Neural progenitor cell (in vitro differentiated cells): ENCODE measurements around the gene SYTL1.

Source experiments
- CTCF ChIP-seq: fragments of 200-600 bp; sonication (generic); IDR thresholded peaks from 2 replicates; pipeline ENCODE4 v1.5.1; 2017; ENCODE audit warnings: antibody characterized with exemption, mild to moderate bottlenecking
- EZH2 ChIP-seq: fragments of 200-600 bp; sonication (generic); IDR thresholded peaks from 2 replicates; pipeline ENCODE4 v1.6.1; 2017; ENCODE audit warnings: antibody characterized with exemption, mild to moderate bottlenecking, moderate library complexity
- EZH2phosphoT487 ChIP-seq: fragments of 200-600 bp; sonication (generic); IDR thresholded peaks from 2 replicates; pipeline ENCODE4 v1.6.1; 2017; ENCODE audit warnings: antibody characterized with exemption

GRCh38 chr1:27301052-27301422, 40.8 kb upstream of the SYTL1 start:
- TF ChIP-seq CTCF = no peak
- TF ChIP-seq EZH2 = no peak
- TF ChIP-seq EZH2phosphoT487 = no peak
